HEK293T (cell line): ENCODE data around the gene SYPL2.

Source experiments
- CTCF ChIA-PET: fragments of 350-600 bp; formaldehyde crosslinking; extraction: SDS; loops from one replicate; lab custom pipeline; 2021; ENCODE audit warnings: antibody characterized with exemption, inconsistent platforms; lab: Yijun Ruan, JAX
- POLR2A ChIA-PET: fragments of 350-600 bp; formaldehyde crosslinking; extraction: SDS; loops from one replicate; lab custom pipeline; 2020; ENCODE audit warnings: antibody characterized with exemption, inconsistent platforms; lab: Yijun Ruan, JAX
- DNase-seq: peaks from one replicate; pipeline ENCODE4 v3.0.0; 2012; ENCODE audit warnings: mixed read lengths; ENCODE audit errors: extremely low spot score
- ARNT ChIP-seq: fragments of 450-650 bp; IDR thresholded peaks from 2 replicates; pipeline ENCODE4 v1.6.1; 2017; ENCODE audit warnings: mild to moderate bottlenecking
- BHLHE40 ChIP-seq: fragments of 450-650 bp; IDR thresholded peaks from 2 replicates; pipeline ENCODE4 v1.6.1; 2016; ENCODE audit warnings: mild to moderate bottlenecking, moderate library complexity, borderline replicate concordance
- CTBP1 ChIP-seq: fragments of 450-650 bp; IDR thresholded peaks from 2 replicates; pipeline ENCODE4 v1.6.1; 2016; ENCODE audit warnings: borderline replicate concordance
- ELF4 ChIP-seq: fragments of 450-650 bp; IDR thresholded peaks from 2 replicates; pipeline ENCODE4 v1.6.1; 2017; ENCODE audit warnings: antibody characterized with exemption
- FOXA1 ChIP-seq: fragments of 450-650 bp; IDR thresholded peaks from 2 replicates; pipeline ENCODE4 v1.6.1; 2016; ENCODE audit warnings: mild to moderate bottlenecking
- FOXK2 ChIP-seq: fragments of 450-650 bp; IDR thresholded peaks from 2 replicates; pipeline ENCODE4 v1.6.1; 2016; ENCODE audit warnings: mild to moderate bottlenecking
- FOXM1 ChIP-seq: fragments of 450-650 bp; IDR thresholded peaks from 2 replicates; pipeline ENCODE4 v1.6.1; 2017; ENCODE audit warnings: mild to moderate bottlenecking, borderline replicate concordance
- HDGF ChIP-seq: fragments of 450-650 bp; IDR thresholded peaks from 2 replicates; pipeline ENCODE4 v1.6.1; 2017; ENCODE audit warnings: antibody characterized with exemption, borderline replicate concordance
- L3MBTL2 ChIP-seq: fragments of 450-650 bp; conservative IDR thresholded peaks from 2 replicates; pipeline ENCODE4 v1.6.1; 2016; ENCODE audit warnings: mild to moderate bottlenecking
- LEF1 ChIP-seq: fragments of 450-650 bp; IDR thresholded peaks from 2 replicates; pipeline ENCODE4 v1.6.1; 2017; ENCODE audit warnings: mild to moderate bottlenecking, borderline replicate concordance
- NFRKB ChIP-seq: fragments of 450-650 bp; IDR thresholded peaks from 2 replicates; pipeline ENCODE4 v1.6.1; 2016; ENCODE audit warnings: mild to moderate bottlenecking, moderate library complexity
- SP1 ChIP-seq: fragments of 450-650 bp; IDR thresholded peaks from 2 replicates; pipeline ENCODE4 v1.6.1; 2017
- SUZ12 ChIP-seq: fragments of 450-650 bp; IDR thresholded peaks from 2 replicates; pipeline ENCODE4 v1.6.1; 2016; ENCODE audit warnings: mild to moderate bottlenecking
- TARDBP ChIP-seq: fragments of 450-650 bp; IDR thresholded peaks from 2 replicates; pipeline ENCODE4 v1.6.1; 2016
- ZNF384 ChIP-seq: fragments of 450-650 bp; IDR thresholded peaks from 2 replicates; pipeline ENCODE4 v1.6.1; 2016
- TF ChIP-seq, protein P1 (sequence below): fragments of 450-650 bp; IDR thresholded peaks from 2 replicates; pipeline ENCODE4 v1.6.1; 2016

SYPL2 gene

GRCh38 chr1:109509176-109510134 lies 43.1 kb downstream of the SYPL2 start, which contains the start of gene AMIGO1:
Gene AMIGO1 (minus strand): TSS chr1:109509727. CDS start chr1:109508912, 815 bp downstream.
- DNase-seq = peak; percentile 91
- TF ChIP-seq ARNT = 0 out of 2 replicates have a peak, but pooled peaks have one; percentile 37
- TF ChIP-seq LEF1 = no peak
- TF ChIP-seq ZNF384 = no peak
- no peak for TF ChIP-seq NFRKB
- TF ChIP-seq L3MBTL2 = peak; percentile 88
- 0 out of 2 replicates have a peak, but pooled peaks have one; percentile 5 for TF ChIP-seq FOXM1
- no peak for TF ChIP-seq ELF4
- ChIA-PET CTCF (interaction anchor here (0.7 to 5.1 kb wide), 6 partner anchors 9 to 51 kb away, joined by 3 to 37 read pairs (median 4); no protein-coding TSS in a partner anchor), POLR2A (interaction anchor here (0.6 to 1.4 kb wide), 8 partner anchors 9 to 39 kb away, joined by 3 to 7 read pairs (median 5); partner anchors contain the start of genes ATXN7L2 and GNAI3)

DNA sequence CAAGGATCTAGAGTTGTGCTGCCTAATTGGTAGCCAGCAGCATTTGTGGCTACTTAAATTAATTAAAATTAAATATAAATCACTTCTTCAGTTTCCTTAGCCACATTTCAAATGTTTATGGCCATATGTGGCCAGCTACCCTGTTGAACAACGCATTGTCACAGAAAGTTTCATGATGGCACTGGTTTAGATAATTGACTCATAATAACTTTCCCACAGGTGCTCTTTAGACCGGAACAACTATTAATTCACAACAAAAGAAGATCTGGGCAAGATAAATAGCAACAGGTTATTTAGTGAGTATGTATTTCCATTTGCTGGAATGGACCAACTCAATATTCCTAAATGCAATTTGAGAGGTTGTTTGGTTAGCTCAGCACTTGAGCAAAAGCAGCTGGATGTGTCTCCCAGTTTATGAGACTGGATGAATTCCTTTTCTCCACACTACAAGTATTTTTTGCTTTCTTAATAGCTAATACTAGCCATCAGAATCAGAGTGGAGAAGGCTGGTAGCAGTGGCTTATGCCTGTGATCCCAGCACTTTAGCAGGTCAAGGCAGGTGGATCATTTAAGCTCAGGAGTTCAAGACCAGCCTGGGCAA lies 46.9 kb downstream of the SYPL2 start:
- DNase-seq = no peak
- TF ChIP-seq BHLHE40 (no peak), SUZ12 (no peak), FOXM1 (no peak), LEF1 (no peak), ZNF384 (no peak), HDGF (no peak), FOXA1 (no peak), ARNT (no peak), TARDBP (no peak)
- TF ChIP-seq, protein P1, sequence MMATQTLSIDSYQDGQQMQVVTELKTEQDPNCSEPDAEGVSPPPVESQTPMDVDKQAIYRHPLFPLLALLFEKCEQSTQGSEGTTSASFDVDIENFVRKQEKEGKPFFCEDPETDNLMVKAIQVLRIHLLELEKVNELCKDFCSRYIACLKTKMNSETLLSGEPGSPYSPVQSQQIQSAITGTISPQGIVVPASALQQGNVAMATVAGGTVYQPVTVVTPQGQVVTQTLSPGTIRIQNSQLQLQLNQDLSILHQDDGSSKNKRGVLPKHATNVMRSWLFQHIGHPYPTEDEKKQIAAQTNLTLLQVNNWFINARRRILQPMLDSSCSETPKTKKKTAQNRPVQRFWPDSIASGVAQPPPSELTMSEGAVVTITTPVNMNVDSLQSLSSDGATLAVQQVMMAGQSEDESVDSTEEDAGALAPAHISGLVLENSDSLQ = no peak
- ChIA-PET POLR2A (no interaction called here), CTCF (interaction anchor here (1.2 kb wide), 1 partner anchor 19 kb away, joined by 8 read pairs; no protein-coding TSS in a partner anchor)

- DNase-seq = no peak
- ChIA-PET POLR2A (no interaction called here), CTCF (interaction anchor here (0.6 to 2.8 kb wide), 6 partner anchors 9 to 238 kb away, joined by 3 to 26 read pairs (median 3); no protein-coding TSS in a partner anchor)
- TF ChIP-seq TARDBP = no peak
- no peak for TF ChIP-seq HDGF
- TF ChIP-seq NFRKB = no peak
- TF ChIP-seq FOXK2 = no peak
- no peak for TF ChIP-seq ZNF384
- no peak for TF ChIP-seq BHLHE40
- no peak for TF ChIP-seq FOXM1
- no peak for TF ChIP-seq L3MBTL2
These were observed 48.5 kb downstream of the SYPL2 start for GRCh38 chr1:109514846-109515245.

GRCh38 chr1:109516872-109517271 lies 50.5 kb downstream of the SYPL2 start:
- TF ChIP-seq ZNF384 (no peak), ELF4 (no peak), CTBP1 (no peak), TARDBP (no peak), NFRKB (no peak), HDGF (no peak), L3MBTL2 (no peak), FOXK2 (no peak), FOXA1 (no peak), FOXM1 (no peak), LEF1 (no peak), BHLHE40 (no peak), ARNT (no peak), SUZ12 (no peak), SP1 (no peak)
- TF ChIP-seq, protein P1 = no peak
- ChIA-PET CTCF (interaction anchor here (2.8 kb wide), 1 partner anchor 16 kb away, joined by 26 read pairs; no protein-coding TSS in a partner anchor), POLR2A (interaction anchor here (1.3 kb wide), 1 partner anchor 13 kb away, joined by 7 read pairs; no protein-coding TSS in a partner anchor)
- no peak for DNase-seq

- ChIA-PET CTCF (no interaction called here), POLR2A (no interaction called here)
- DNase-seq = no peak
- no peak for TF ChIP-seq TARDBP
- TF ChIP-seq NFRKB = no peak
- no peak for TF ChIP-seq ARNT
- TF ChIP-seq SP1 = no peak
- TF ChIP-seq HDGF = no peak
- TF ChIP-seq, protein P1 = no peak
- TF ChIP-seq FOXM1 = no peak
- TF ChIP-seq LEF1 = no peak
These were observed 51.0 kb downstream of the SYPL2 start for GRCh38 chr1:109517337-109517736.
